Psoas muscle (tissue), 8 donors: Measurements from ENCODE around the gene ACTN4. TPM values are rescaled to one million over a fixed set of nuclear protein-coding genes. Genes with fewer than 3 reads are reported as not detected.

Experiments used
- ATAC-seq, 4 donors: fragments of 200-7000 bp; cut with Tn5 transposase; one replicate each; pipeline ENCODE4 v1.9.1; 2020; ENCODE audit warnings: moderate library complexity in 3 of 4, mild to moderate bottlenecking in 2 of 4
- DNase-seq, 2 donors: peaks; one replicate each; pipeline ENCODE4 v3.0.0-alpha.2; 2020
- H3K27ac ChIP-seq: fragments of 200-600 bp; one replicate; pipeline ENCODE4 v1.8.0; 2022
- H3K27me3 ChIP-seq, 3 donors: fragments of 200-600 bp in 1 of 3; one replicate each; pipeline versions ENCODE4 v1.6.1 to v1.8.0; 2013 to 2022; ENCODE audit warnings: low read length in 2 of 3, mild to moderate bottlenecking in 2 of 3, moderate library complexity in 1 of 3; ENCODE audit not compliant: insufficient read depth in 3 of 3
- H3K36me3 ChIP-seq, 2 donors: fragments of 200-600 bp in 1 of 2; one replicate each; pipeline versions ENCODE4 v1.6.1 to v1.8.0; 2013 to 2022; ENCODE audit warnings: low read depth in 1 of 2, mild to moderate bottlenecking in 1 of 2, moderate library complexity in 1 of 2; ENCODE audit not compliant: insufficient read depth in 1 of 2
- H3K4me1 ChIP-seq: fragments of 200-600 bp; one replicate; pipeline ENCODE4 v1.8.0; 2022
- H3K4me3 ChIP-seq: fragments of 200-600 bp; one replicate; pipeline ENCODE4 v1.8.0; 2022; ENCODE audit warnings: mild to moderate bottlenecking
- H3K9me3 ChIP-seq: fragments of 200-600 bp; one replicate; pipeline ENCODE4 v1.8.0; 2022
- WGBS, 3 donors: extraction: QIAGEN DNeasy Blood & Tissue Kit; methylation state at CpG; one replicate each; pipeline versions ENCODE4 v1.1.6 to v1.1.7; 2013; 5-methylcytosine and 5-hydroxymethylcytosine counted together
- intact Hi-C, 2 donors: fragments of 100-400 bp; cut with DNase I; formaldehyde crosslinking; loops; one replicate each; pipeline versions ENCODE4 v1.11.0 to v1.14.2; 2022
- polyA plus RNA-seq, 3 donors: library from polyadenylated mRNA; stranded (reverse); fragments of 200-250 nt; gene quantifications; one replicate each; pipeline ENCODE4 v1.2.3, GENCODE V29; 2013
- total RNA-seq, 4 donors: library from RNA; stranded (reverse); fragmentation: NEBNext Ultra II Directional in 2 of 4; extraction: Animal tissue kit (Norgen Biotek cat#: 25700) in 2 of 4; gene quantifications; one replicate each; pipeline versions ENCODE4 v1.2.1 to v1.2.4, GENCODE V29; 2021 to 2023
- TF ChIP-seq, protein P1 (sequence below): fragments of 200-600 bp; IDR thresholded peaks from one replicate; pipeline ENCODE4 v1.8.0; 2022; ENCODE audit warnings: antibody characterized with exemption
- donor health status: healthy with polysubstance abuse.
- donor health status: DM: no; HTN: no; CAD: no; lungs with moderate emphysema.
- donor health status: Bipolar disorder and iron deficiency.
- donor health status: healthy.
- donor health status: DM: yes; HTN: yes; CAD: no.
- donor health status: DM: no; HTN: no; CAD: no.
- donor health status: DM: no; HTN: no; CAD: no.
- donor health status: DM: yes; HTN: yes; CAD: no.

The ACTN4 gene
- total and polyA plus RNA-seq, 7 donors: 38.3 to 127 (median 79.9) TPM

DNA sequence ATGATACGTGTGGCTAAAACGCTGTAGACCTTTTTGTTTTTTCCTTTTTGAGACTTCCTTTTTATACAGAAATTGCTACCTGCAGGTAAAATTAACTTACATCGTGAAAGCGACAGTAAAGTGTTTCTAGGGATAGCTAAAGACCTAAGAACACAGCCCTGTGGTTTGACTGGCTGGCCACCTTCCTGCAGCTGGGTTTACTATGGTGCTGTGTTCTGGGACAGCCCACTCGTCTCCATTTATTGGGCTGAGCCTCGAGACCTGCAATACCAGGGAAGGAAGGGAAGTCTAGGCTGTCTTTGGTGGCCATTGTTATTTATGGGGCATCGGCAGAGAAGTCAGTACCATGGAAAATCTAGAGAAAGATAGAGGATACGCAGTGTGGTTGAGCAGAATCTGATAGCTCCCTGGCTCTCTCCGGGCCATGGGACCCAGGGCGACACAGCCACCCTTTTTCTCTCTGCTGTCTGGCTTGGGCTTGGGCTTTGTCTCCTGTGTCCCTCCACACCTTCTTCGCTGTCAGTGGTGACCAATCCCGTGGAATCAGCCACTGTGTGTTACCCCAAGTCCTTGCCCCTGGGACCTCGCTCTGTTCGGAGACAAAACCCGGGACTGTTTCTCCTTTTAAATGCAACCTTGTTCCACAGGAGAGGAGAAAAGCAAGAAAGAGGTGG, 30.9 kb downstream of the ACTN4 start:
- intact Hi-C loops: no loop called here
- Histone ChIP-seq H3K27ac (peak overlapping the region; percentile 98), H3K4me1 (peaks cover 92% of the 10 kb centered on the region), H3K36me3 (peaks cover 0 to 9% of the 10 kb centered on the region in 2 donors), H3K9me3 (no peaks in the 10 kb centered on the region), H3K27me3 (no peaks in the 10 kb centered on the region), H3K4me3 (no peak overlapping the region)
- ATAC-seq (no peak), DNase-seq (peak in 1 of 2 donors; percentile 25)
- TF ChIP-seq, protein P1, sequence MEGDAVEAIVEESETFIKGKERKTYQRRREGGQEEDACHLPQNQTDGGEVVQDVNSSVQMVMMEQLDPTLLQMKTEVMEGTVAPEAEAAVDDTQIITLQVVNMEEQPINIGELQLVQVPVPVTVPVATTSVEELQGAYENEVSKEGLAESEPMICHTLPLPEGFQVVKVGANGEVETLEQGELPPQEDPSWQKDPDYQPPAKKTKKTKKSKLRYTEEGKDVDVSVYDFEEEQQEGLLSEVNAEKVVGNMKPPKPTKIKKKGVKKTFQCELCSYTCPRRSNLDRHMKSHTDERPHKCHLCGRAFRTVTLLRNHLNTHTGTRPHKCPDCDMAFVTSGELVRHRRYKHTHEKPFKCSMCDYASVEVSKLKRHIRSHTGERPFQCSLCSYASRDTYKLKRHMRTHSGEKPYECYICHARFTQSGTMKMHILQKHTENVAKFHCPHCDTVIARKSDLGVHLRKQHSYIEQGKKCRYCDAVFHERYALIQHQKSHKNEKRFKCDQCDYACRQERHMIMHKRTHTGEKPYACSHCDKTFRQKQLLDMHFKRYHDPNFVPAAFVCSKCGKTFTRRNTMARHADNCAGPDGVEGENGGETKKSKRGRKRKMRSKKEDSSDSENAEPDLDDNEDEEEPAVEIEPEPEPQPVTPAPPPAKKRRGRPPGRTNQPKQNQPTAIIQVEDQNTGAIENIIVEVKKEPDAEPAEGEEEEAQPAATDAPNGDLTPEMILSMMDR: no peak
- 68 to 81% (median 77%) methylated on average over 15 of the region's 15 CpGs for WGBS, 3 donors

DNA sequence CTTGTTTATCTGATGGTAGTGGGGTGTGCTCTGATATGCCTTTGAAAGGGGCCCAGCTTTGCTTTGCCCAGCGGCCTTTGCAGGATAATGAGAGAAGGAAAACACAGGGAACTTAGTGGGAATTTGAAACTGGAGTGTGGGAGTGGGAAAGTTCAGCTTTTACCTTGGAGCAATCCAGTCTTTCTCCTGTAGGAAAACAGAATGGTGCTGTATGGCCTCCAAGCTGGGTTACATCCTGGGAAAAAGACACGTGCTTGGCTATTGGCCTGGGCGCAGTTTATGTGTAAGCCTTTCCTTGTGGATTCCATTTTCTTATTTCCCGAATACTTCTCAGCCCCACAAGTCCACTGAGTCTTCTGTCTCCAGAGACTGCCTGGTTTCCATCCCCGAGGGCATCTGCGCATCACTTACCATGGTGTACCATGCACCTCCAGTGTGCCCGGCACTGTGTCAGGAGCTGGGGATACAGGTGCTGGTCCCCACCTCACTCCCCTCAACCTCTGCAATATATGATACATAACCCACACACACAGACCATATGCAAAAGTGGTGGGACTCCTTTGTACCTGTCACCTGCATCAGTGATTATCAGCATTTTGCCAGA, 31.5 kb downstream of the ACTN4 start:
- peaks cover 95% of the 10 kb centered on the region for H3K4me1 ChIP-seq
- DNase-seq (peak in 1 of 2 donors; percentile 17), ATAC-seq (no peak)
- 79 to 85% (median 80%) methylated on average over 7 of the region's 7 CpGs for WGBS, 3 donors
- peaks cover 0 to 9% of the 10 kb centered on the region in 2 donors for H3K36me3 ChIP-seq
- no peak overlapping the region for H3K4me3 ChIP-seq
- H3K27me3 ChIP-seq: no peaks in the 10 kb centered on the region
- H3K9me3 ChIP-seq: no peaks in the 10 kb centered on the region
- H3K27ac ChIP-seq: peak overlapping the region; percentile 98
- intact Hi-C loops: no loop called here
- TF ChIP-seq, protein P1: no peak

DNA sequence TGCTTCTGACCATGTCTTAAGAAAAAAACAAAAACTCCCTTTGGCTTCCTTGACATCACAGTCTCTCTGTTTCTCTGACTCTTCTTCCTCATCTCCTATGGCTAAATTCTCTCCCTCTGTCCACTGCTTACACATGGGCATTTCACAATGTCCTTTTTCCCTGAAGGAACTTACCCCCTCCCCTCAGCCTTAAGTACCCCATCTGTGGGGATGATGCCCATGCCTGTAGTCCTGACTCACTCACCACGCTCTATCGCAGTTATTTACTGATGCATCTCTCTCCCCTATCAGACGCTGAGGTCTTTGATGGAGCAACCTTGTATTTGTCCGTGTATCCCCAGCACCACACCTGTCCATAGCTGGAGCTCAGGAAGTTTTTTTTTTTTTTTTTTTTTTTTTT, 32.4 kb downstream of the ACTN4 start:
- intact Hi-C loops: no loop called here
- peak; percentile 9 to 35 (median 20) for ATAC-seq
- 38 to 58% (median 44%) methylated on average over 4 of the region's 4 CpGs for WGBS, 3 donors
- no peak overlapping the region for H3K4me3 ChIP-seq
- H3K27me3 ChIP-seq: no peaks in the 10 kb centered on the region
- TF ChIP-seq, protein P1: no peak
- H3K4me1 ChIP-seq: peaks cover 95% of the 10 kb centered on the region
- peaks cover 0 to 9% of the 10 kb centered on the region in 2 donors for H3K36me3 ChIP-seq
- peak overlapping the region; percentile 98 for H3K27ac ChIP-seq
- peak in 1 of 2 donors; percentile 30 for DNase-seq
- H3K9me3 ChIP-seq: no peaks in the 10 kb centered on the region

DNA sequence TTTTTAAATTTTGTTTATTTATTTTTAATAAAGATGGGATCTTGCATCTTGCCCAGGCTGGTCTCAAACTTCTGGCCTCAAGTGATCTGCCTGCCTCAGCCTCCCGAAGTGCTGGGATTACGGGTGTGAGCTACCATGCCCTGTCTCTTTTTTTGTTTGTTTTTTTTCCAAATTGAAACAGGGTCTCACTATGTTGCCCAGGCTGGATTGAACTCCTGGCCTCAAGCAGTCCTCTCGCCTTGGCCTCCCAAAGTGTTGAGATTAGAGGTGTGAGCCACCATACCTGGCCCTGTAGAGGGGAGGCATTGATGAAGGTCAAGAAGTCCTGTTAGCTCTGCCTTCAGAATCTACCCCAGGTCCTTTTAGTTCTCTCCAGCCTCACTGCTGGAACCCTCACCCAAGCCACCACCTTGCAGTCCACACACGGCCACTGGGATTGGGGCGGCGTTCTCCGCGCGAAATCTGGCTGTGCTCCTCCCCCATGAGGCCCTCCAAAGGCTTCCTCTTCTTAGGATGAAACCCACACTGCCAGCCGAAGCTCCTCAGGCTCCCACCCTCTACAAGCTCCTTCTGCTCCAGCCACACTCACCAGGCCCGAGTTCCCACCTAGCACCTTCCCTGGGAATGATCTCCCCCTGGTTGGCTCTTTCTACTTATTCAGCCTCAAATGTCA, 34.9 kb downstream of the ACTN4 start:
- TF ChIP-seq, protein P1: no peak
- intact Hi-C loops: no loop called here
- ATAC-seq (no peak), DNase-seq (no peak)
- Histone ChIP-seq H3K9me3 (no peaks in the 10 kb centered on the region), H3K36me3 (peaks cover 0 to 5% of the 10 kb centered on the region in 2 donors), H3K4me3 (no peak overlapping the region), H3K27ac (peak overlapping the region; percentile 98), H3K4me1 (peaks cover 92% of the 10 kb centered on the region), H3K27me3 (no peaks in the 10 kb centered on the region)
- 90 to 97% (median 96%) methylated on average over 11 of the region's 11 CpGs for WGBS, 3 donors
